Measurements from ENCODE around the gene HCN4.

HCN4 gene

DNA sequence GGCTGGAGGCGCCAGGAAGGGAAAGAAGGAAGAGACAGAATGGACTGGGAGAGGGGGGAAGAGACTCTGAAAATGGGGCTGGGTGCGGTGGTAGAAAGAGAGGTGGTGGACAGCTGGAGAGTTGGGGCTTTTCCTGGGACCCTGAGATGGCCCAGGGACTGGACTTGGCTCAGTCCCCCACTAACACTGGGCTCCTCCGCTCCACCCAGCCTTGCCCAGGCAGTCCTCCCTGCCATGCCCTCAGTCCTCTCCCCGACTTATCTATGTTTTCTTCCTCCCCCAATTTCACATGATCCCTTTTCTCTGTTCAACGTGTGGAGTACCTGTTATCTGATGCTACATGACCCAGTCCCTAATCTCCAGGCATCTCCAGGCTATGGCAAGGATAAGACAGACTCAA lies 6.3 kb upstream of the HCN4 start:
- H2AFZ ChIP-seq (ENCODE audit: low read depth, low read length): no peak overlapping the region
- TF ChIP-seq EZH2phosphoT487 (IDR thresholded peaks at IDR 0.05; ENCODE audit: low read depth): no peak
- TF ChIP-seq, protein P1, sequence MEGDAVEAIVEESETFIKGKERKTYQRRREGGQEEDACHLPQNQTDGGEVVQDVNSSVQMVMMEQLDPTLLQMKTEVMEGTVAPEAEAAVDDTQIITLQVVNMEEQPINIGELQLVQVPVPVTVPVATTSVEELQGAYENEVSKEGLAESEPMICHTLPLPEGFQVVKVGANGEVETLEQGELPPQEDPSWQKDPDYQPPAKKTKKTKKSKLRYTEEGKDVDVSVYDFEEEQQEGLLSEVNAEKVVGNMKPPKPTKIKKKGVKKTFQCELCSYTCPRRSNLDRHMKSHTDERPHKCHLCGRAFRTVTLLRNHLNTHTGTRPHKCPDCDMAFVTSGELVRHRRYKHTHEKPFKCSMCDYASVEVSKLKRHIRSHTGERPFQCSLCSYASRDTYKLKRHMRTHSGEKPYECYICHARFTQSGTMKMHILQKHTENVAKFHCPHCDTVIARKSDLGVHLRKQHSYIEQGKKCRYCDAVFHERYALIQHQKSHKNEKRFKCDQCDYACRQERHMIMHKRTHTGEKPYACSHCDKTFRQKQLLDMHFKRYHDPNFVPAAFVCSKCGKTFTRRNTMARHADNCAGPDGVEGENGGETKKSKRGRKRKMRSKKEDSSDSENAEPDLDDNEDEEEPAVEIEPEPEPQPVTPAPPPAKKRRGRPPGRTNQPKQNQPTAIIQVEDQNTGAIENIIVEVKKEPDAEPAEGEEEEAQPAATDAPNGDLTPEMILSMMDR (IDR thresholded peaks at IDR 0.05; ENCODE audit: low read depth, low read length): no peak
- H3K4me2 ChIP-seq (ENCODE audit: low read length): no peak overlapping the region
- H4K20me1 ChIP-seq (ENCODE audit: insufficient read depth, low read length): no peaks in the 10 kb centered on the region
- H3K4me3 ChIP-seq (ENCODE audit: low read length): no peak overlapping the region
- H3K79me2 ChIP-seq (ENCODE audit: low read length): no peaks in the 10 kb centered on the region
- H3K27ac ChIP-seq (ENCODE audit: low read length): no peak overlapping the region
- H3K4me1 ChIP-seq (ENCODE audit: low read length): no peaks in the 10 kb centered on the region
- H3K9me3 ChIP-seq (ENCODE audit: insufficient read depth, low read length): no peaks in the 10 kb centered on the region
- H3K9ac ChIP-seq (ENCODE audit: low read length): no peak overlapping the region
- H3K36me3 ChIP-seq (replicated peaks; ENCODE audit: low read depth, low read length): no peaks in the 10 kb centered on the region
- peaks cover 27% of the 10 kb centered on the region for H3K27me3 ChIP-seq (ENCODE audit: low read depth, low read length)

DNA sequence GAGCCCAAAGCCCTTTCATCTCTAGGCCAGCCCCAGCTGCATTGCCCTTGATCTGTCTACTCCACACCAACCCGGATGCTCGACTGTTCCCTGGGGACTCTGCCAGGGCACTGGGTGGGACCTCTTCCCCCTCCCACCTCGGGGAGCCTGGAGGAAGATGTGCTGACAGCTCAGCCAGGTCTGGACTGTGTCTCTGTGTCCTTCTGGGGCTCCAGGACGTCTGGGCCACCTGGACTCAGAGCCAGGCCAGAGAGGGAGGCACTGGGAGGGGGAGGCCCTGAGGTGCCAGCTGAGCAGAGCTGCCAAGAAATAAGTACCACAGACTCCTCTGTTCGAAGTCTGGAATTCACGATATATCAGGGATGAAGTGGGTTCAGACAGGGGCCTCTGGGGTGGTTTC lies 5.8 kb upstream of the HCN4 start:
- no peak overlapping the region for H3K4me3 ChIP-seq (ENCODE audit: low read length)
- no peak overlapping the region for H3K9ac ChIP-seq (ENCODE audit: low read length)
- no peak overlapping the region for H2AFZ ChIP-seq (ENCODE audit: low read depth, low read length)
- H3K79me2 ChIP-seq (ENCODE audit: low read length): no peaks in the 10 kb centered on the region
- no peaks in the 10 kb centered on the region for H3K9me3 ChIP-seq (ENCODE audit: insufficient read depth, low read length)
- no peaks in the 10 kb centered on the region for H4K20me1 ChIP-seq (ENCODE audit: insufficient read depth, low read length)
- H3K27ac ChIP-seq (ENCODE audit: low read length): no peak overlapping the region
- H3K27me3 ChIP-seq (ENCODE audit: low read depth, low read length): peaks cover 24% of the 10 kb centered on the region
- no peaks in the 10 kb centered on the region for H3K4me1 ChIP-seq (ENCODE audit: low read length)
- H3K4me2 ChIP-seq (ENCODE audit: low read length): no peak overlapping the region
- H3K36me3 ChIP-seq (replicated peaks; ENCODE audit: low read depth, low read length): no peaks in the 10 kb centered on the region
- TF ChIP-seq EZH2phosphoT487 (IDR thresholded peaks at IDR 0.05; ENCODE audit: low read depth): no peak
- TF ChIP-seq, protein P1 (IDR thresholded peaks at IDR 0.05; ENCODE audit: low read depth, low read length): no peak

DNA sequence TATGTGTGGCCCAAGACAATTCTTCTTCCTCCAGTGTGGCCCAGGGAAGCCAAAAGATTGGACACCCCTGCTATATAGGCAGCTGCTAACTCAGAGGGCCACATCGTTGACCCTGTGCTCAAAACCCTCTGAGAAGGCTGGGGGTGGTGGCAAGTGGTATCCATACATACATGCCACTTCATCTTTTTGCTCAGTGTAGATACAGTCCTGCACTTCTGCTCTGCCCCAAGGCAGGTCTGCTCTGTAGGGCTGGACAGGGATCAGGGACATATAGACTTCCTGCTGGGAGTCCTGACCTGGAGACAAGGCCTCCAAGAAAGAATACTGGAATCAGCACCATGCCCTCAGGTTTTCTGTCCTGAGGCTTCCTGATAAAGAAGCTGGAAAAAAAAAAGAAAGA lies 4.5 kb upstream of the HCN4 start:
- no peaks in the 10 kb centered on the region for H3K4me1 ChIP-seq (ENCODE audit: low read length)
- H3K9ac ChIP-seq (ENCODE audit: low read length): no peak overlapping the region
- no peaks in the 10 kb centered on the region for H4K20me1 ChIP-seq (ENCODE audit: insufficient read depth, low read length)
- H3K36me3 ChIP-seq (replicated peaks; ENCODE audit: low read depth, low read length): no peaks in the 10 kb centered on the region
- no peak overlapping the region for H3K27ac ChIP-seq (ENCODE audit: low read length)
- no peak overlapping the region for H3K4me2 ChIP-seq (ENCODE audit: low read length)
- H3K9me3 ChIP-seq (ENCODE audit: insufficient read depth, low read length): no peaks in the 10 kb centered on the region
- no peak for TF ChIP-seq EZH2phosphoT487 (IDR thresholded peaks at IDR 0.05; ENCODE audit: low read depth)
- TF ChIP-seq, protein P1 (IDR thresholded peaks at IDR 0.05; ENCODE audit: low read depth, low read length): no peak
- H3K79me2 ChIP-seq (ENCODE audit: low read length): no peaks in the 10 kb centered on the region
- H3K4me3 ChIP-seq (ENCODE audit: low read length): no peak overlapping the region
- no peak overlapping the region for H2AFZ ChIP-seq (ENCODE audit: low read depth, low read length)
- peaks cover 23% of the 10 kb centered on the region for H3K27me3 ChIP-seq (ENCODE audit: low read depth, low read length)

DNA sequence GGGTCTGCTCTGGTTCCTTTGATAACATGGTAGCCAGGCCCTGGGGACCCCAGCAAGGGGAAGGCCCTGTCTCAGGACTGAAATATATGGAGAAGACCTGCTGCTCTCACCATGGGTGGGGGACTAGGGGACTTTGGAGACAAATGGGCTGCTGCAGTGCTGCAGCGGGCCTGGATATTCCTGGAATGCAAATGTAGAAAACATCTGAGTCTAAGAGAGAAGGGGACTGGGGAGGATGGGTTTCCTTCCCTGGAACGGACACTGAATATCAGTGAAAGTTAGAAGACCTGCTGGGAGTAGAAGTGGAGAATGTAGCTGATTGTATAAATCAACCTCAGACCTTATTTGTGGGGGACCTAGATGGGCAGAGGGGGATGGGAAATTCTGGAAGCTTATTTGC lies 3.1 kb upstream of the HCN4 start:
- H3K27me3 ChIP-seq (ENCODE audit: low read depth, low read length): peaks cover 23% of the 10 kb centered on the region
- H3K9me3 ChIP-seq (ENCODE audit: insufficient read depth, low read length): no peaks in the 10 kb centered on the region
- no peaks in the 10 kb centered on the region for H3K36me3 ChIP-seq (replicated peaks; ENCODE audit: low read depth, low read length)
- no peak overlapping the region for H3K4me3 ChIP-seq (ENCODE audit: low read length)
- H3K4me2 ChIP-seq (ENCODE audit: low read length): no peak overlapping the region
- no peaks in the 10 kb centered on the region for H3K79me2 ChIP-seq (ENCODE audit: low read length)
- no peak for TF ChIP-seq EZH2phosphoT487 (IDR thresholded peaks at IDR 0.05; ENCODE audit: low read depth)
- TF ChIP-seq, protein P1 (IDR thresholded peaks at IDR 0.05; ENCODE audit: low read depth, low read length): no peak
- H3K9ac ChIP-seq (ENCODE audit: low read length): no peak overlapping the region
- no peaks in the 10 kb centered on the region for H4K20me1 ChIP-seq (ENCODE audit: insufficient read depth, low read length)
- no peaks in the 10 kb centered on the region for H3K4me1 ChIP-seq (ENCODE audit: low read length)
- H3K27ac ChIP-seq (ENCODE audit: low read length): no peak overlapping the region
- no peak overlapping the region for H2AFZ ChIP-seq (ENCODE audit: low read depth, low read length)

Data from OCI-LY3 (cell line).